GM23338 (cell line): Measurements from ENCODE around the gene TMEM117. TPM values are rescaled to one million over a fixed set of nuclear protein-coding genes. Genes with fewer than 3 reads are reported as not detected.

Experiments used
- ATAC-seq: fragments of 200-7000 bp; cut with Tn5 transposase; 3 replicates; pipeline ENCODE4 v1.9.1; 2020
- DNase-seq: peaks from one replicate; pipeline ENCODE4 v3.0.0-alpha.2; 2015; ENCODE audit warnings: low spot score
- H2AFZ ChIP-seq: fragments of 200-600 bp; sonication (generic); 2 replicates; pipeline ENCODE4 v1.8.0; 2016; ENCODE audit warnings: antibody characterized with exemption, mild to moderate bottlenecking, moderate library complexity
- H3F3A ChIP-seq: fragments of 200-600 bp; sonication (generic); replicated peaks from 2 replicates; pipeline ENCODE4 v1.8.0; 2017; ENCODE audit warnings: antibody characterized with exemption, mixed run types, low read depth
- H3K27ac ChIP-seq: fragments of 200-600 bp; sonication (generic); 2 replicates; pipeline ENCODE4 v1.6.1; 2016; ENCODE audit warnings: low read depth
- H3K27me3 ChIP-seq: fragments of 200-600 bp; sonication (generic); 2 replicates; pipeline ENCODE4 v1.8.0; 2016; ENCODE audit warnings: mild to moderate bottlenecking, mixed run types, moderate library complexity; ENCODE audit not compliant: insufficient read depth
- H3K36me3 ChIP-seq: fragments of 200-600 bp; sonication (generic); 2 replicates; pipeline ENCODE4 v1.8.0; 2016; ENCODE audit warnings: mild to moderate bottlenecking; ENCODE audit not compliant: insufficient read depth
- H3K4me1 ChIP-seq: fragments of 200-600 bp; sonication (generic); 2 replicates; pipeline ENCODE4 v1.8.0; 2016; ENCODE audit warnings: mild to moderate bottlenecking, moderate library complexity; ENCODE audit not compliant: insufficient read depth
- H3K4me2 ChIP-seq: fragments of 200-600 bp; sonication (generic); 2 replicates; pipeline ENCODE4 v1.7.1; 2017; ENCODE audit warnings: mixed run types
- H3K4me3 ChIP-seq: fragments of 200-600 bp; sonication (generic); 2 replicates; pipeline ENCODE4 v1.6.1; 2016; ENCODE audit warnings: mixed run types
- H3K79me2 ChIP-seq: fragments of 200-600 bp; sonication (generic); replicated peaks from 2 replicates; pipeline ENCODE4 v1.8.0; 2017; ENCODE audit warnings: mild to moderate bottlenecking; ENCODE audit not compliant: insufficient read depth
- H3K9me2 ChIP-seq: fragments of 200-600 bp; sonication (generic); 2 replicates; pipeline ENCODE4 v1.8.0; 2017; ENCODE audit not compliant: insufficient read depth
- H4K20me1 ChIP-seq: fragments of 200-600 bp; sonication (generic); replicated peaks from 2 replicates; pipeline ENCODE4 v1.8.0; 2017; ENCODE audit warnings: mild to moderate bottlenecking; ENCODE audit not compliant: insufficient read depth
- H3K27ac Mint-ChIP-seq: 2 replicates; pipeline ENCODE4 v1.8.0; 2020; ENCODE audit warnings: inconsistent platforms, mild to moderate bottlenecking, moderate library complexity, mixed read lengths
- H3K27me3 Mint-ChIP-seq: 3 replicates; pipeline ENCODE4 v1.8.0; 2022; ENCODE audit warnings: low read depth, mild to moderate bottlenecking, moderate library complexity, mixed read lengths, inconsistent platforms; ENCODE audit not compliant: insufficient read depth, poor library complexity
- H3K36me3 Mint-ChIP-seq: 3 replicates; pipeline ENCODE4 v1.8.0; 2021; ENCODE audit warnings: low read depth, mild to moderate bottlenecking, inconsistent platforms, moderate library complexity, mixed read lengths
- H3K4me1 Mint-ChIP-seq: 3 replicates; pipeline ENCODE4 v1.8.0; 2020; ENCODE audit warnings: mild to moderate bottlenecking, inconsistent platforms, mixed read lengths
- H3K4me3 Mint-ChIP-seq: 3 replicates; pipeline ENCODE4 v1.8.0; 2021; ENCODE audit warnings: moderate library complexity, mild to moderate bottlenecking, inconsistent platforms, mixed read lengths
- H3K9me3 Mint-ChIP-seq: 3 replicates; pipeline ENCODE4 v1.8.0; 2020; ENCODE audit warnings: moderate library complexity, mild to moderate bottlenecking, inconsistent platforms, mixed read lengths
- CREB1 ChIP-seq: fragments of 250-450 bp; sonication (Bioruptor Pico); IDR thresholded peaks from 2 replicates; pipeline ENCODE4 v1.5.0; 2020; ENCODE audit warnings: low read depth, mild to moderate bottlenecking, moderate library complexity
- CTCF ChIP-seq, 2 experiments: fragments of 200-600 bp in 1 of 2; sonication (generic) in 1 of 2; conservative IDR thresholded peaks; 2 replicates each; pipeline versions ENCODE4 v1.5.1 to v1.6.1; 2016 to 2017; ENCODE audit warnings: antibody characterized with exemption in 2 of 2, low read depth in 2 of 2, mild to moderate bottlenecking in 2 of 2, moderate library complexity in 1 of 2
- ETS1 ChIP-seq: IDR thresholded peaks from 2 replicates; pipeline ENCODE4 v1.6.1; 2016; ENCODE audit warnings: antibody characterized with exemption
- EZH2 ChIP-seq: fragments of 200-600 bp; sonication (generic); IDR thresholded peaks from one replicate; pipeline ENCODE4 v1.8.0; 2017; ENCODE audit warnings: antibody characterized with exemption, mild to moderate bottlenecking, low read depth; ENCODE audit not compliant: unreplicated experiment
- EZH2phosphoT487 ChIP-seq: fragments of 200-600 bp; sonication (generic); IDR thresholded peaks from one replicate; pipeline ENCODE4 v1.8.1; 2018; ENCODE audit warnings: antibody characterized with exemption; ENCODE audit not compliant: unreplicated experiment
- JUNB ChIP-seq: IDR thresholded peaks from one replicate; pipeline ENCODE4 v1.6.1; 2016; ENCODE audit warnings: antibody characterized with exemption; ENCODE audit not compliant: unreplicated experiment
- NANOG ChIP-seq: IDR thresholded peaks from 2 replicates; pipeline ENCODE4 v1.6.1; 2016; ENCODE audit warnings: antibody characterized with exemption, borderline replicate concordance
- POLR2AphosphoS5 ChIP-seq: IDR thresholded peaks from 2 replicates; pipeline ENCODE4 v1.6.1; 2016; ENCODE audit warnings: antibody characterized with exemption, low read depth
- REST ChIP-seq: IDR thresholded peaks from one replicate; pipeline ENCODE4 v1.6.1; 2018; ENCODE audit warnings: antibody characterized with exemption; ENCODE audit not compliant: unreplicated experiment
- STAT1 ChIP-seq: IDR thresholded peaks from one replicate; pipeline ENCODE4 v1.6.1; 2016; ENCODE audit warnings: antibody characterized with exemption; ENCODE audit not compliant: unreplicated experiment
- ZNF114 ChIP-seq: fragments of 250-450 bp; sonication (Bioruptor Pico); IDR thresholded peaks from 2 replicates; pipeline ENCODE4 v1.5.0; 2020; ENCODE audit warnings: mild to moderate bottlenecking, moderate library complexity
- ZNF331 ChIP-seq: fragments of 250-450 bp; sonication (Bioruptor Pico); IDR thresholded peaks from 2 replicates; pipeline ENCODE4 v1.5.0; 2020; ENCODE audit warnings: low read depth, mild to moderate bottlenecking, moderate library complexity
- ZNF462 ChIP-seq: fragments of 250-450 bp; sonication (Bioruptor Pico); IDR thresholded peaks from 2 replicates; pipeline ENCODE4 v1.5.0; 2020; ENCODE audit warnings: mild to moderate bottlenecking, moderate library complexity
- polyA plus RNA-seq: library from polyadenylated mRNA; unstranded; fragments of >200 nt; fragmentation: Nextera tagmentation; extraction: Ambion mirVana; gene quantifications from 2 replicates; pipeline ENCODE4 v1.2.1, GENCODE V29; 2016
- total RNA-seq: library from RNA; depleted of rRNA; stranded (reverse); fragments of >200 nt; shearing (Covaris generic); gene quantifications from 2 replicates; pipeline ENCODE4 v1.2.3, GENCODE V29; 2014

Gene TMEM117
- total and polyA plus RNA-seq, 2 experiments from 2014 or later: 0.94 to 1.6 TPM

GRCh38 chr12:44184499-44185206, 348.8 kb downstream of the TMEM117 start:
- H3K27me3 ChIP-seq: no peaks in the 10 kb centered on the region
- no peak for TF ChIP-seq ETS1
- TF ChIP-seq ZNF114 (CRISPR knock-in tag): no peak
- no peak for TF ChIP-seq POLR2AphosphoS5
- TF ChIP-seq EZH2phosphoT487: no peak
- TF ChIP-seq NANOG: no peak
- no peak for TF ChIP-seq ZNF462 (CRISPR knock-in tag)
- TF ChIP-seq STAT1: no peak
- TF ChIP-seq REST: no peak
- TF ChIP-seq EZH2: no peak
- TF ChIP-seq ZNF331: no peak
- TF ChIP-seq CREB1 (CRISPR knock-in tag): no peak
- no peak for TF ChIP-seq CTCF (conservative IDR thresholded peaks at IDR 0.05; ENCODE audit: low read depth in 2 of 2)
- TF ChIP-seq JUNB: no peak
- H3K36me3 ChIP-seq: no peaks in the 10 kb centered on the region
- no peak overlapping the region for H3K4me2 ChIP-seq
- no peaks in the 10 kb centered on the region for H3K36me3 Mint-ChIP-seq
- H3K4me1 Mint-ChIP-seq: no peaks in the 10 kb centered on the region
- H3F3A ChIP-seq: no peaks in the 10 kb centered on the region
- no peaks in the 10 kb centered on the region for H3K9me2 ChIP-seq
- no peaks in the 10 kb centered on the region for H3K79me2 ChIP-seq
- H3K27ac ChIP-seq: no peak overlapping the region
- no peak overlapping the region for H3K4me3 Mint-ChIP-seq
- DNase-seq (no peak), ATAC-seq (no peak)
- no peaks in the 10 kb centered on the region; the same call in 2 of the 3 replicates for H3K9me3 Mint-ChIP-seq
- H3K27ac Mint-ChIP-seq: no peak overlapping the region
- no peak overlapping the region for H2AFZ ChIP-seq
- no peaks in the 10 kb centered on the region for H4K20me1 ChIP-seq
- H3K4me3 ChIP-seq: no peak overlapping the region
- H3K4me1 ChIP-seq: no peaks in the 10 kb centered on the region
- H3K27me3 Mint-ChIP-seq: no peaks in the 10 kb centered on the region
